Measurements from ENCODE around the gene DNAJC1.

DNA sequence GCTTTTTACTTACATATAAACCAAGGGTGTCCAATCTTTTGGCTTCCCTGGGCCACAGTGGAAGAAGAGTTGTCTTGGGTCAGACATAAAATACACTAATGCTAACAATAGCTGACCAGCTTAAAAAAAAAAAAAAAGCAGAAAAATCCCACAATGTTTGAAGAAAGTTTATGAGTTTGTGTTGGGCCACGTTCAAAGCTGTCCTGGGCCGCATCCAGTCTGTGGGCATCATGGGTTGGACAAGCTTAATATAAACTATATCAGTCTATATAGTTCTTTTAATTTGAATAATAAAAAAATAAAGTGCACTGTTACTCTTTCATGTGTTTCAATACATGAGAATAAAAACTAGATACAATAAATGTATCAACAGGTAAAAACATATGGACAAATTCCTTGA lies 179.9 kb downstream of the DNAJC1 start:
- TF ChIP-seq, protein P1, sequence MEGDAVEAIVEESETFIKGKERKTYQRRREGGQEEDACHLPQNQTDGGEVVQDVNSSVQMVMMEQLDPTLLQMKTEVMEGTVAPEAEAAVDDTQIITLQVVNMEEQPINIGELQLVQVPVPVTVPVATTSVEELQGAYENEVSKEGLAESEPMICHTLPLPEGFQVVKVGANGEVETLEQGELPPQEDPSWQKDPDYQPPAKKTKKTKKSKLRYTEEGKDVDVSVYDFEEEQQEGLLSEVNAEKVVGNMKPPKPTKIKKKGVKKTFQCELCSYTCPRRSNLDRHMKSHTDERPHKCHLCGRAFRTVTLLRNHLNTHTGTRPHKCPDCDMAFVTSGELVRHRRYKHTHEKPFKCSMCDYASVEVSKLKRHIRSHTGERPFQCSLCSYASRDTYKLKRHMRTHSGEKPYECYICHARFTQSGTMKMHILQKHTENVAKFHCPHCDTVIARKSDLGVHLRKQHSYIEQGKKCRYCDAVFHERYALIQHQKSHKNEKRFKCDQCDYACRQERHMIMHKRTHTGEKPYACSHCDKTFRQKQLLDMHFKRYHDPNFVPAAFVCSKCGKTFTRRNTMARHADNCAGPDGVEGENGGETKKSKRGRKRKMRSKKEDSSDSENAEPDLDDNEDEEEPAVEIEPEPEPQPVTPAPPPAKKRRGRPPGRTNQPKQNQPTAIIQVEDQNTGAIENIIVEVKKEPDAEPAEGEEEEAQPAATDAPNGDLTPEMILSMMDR (IDR thresholded peaks at IDR 0.05), result no peak
- TF ChIP-seq POLR2A (IDR thresholded peaks at IDR 0.05), result no peak
